GM19351 (cell line): ENCODE results near the gene EXOSC1.
"Not testable (repeated sequence)": the region's sequence is repeated elsewhere in the genome, so short reads cannot be mapped to it uniquely, and the experiment has no call there.

Source experiments
- ATAC-seq: cut with Tn5 transposase; IDR thresholded peaks from one replicate; pipeline ENCODE4 v1.9.1; 2021; ENCODE audit warnings: mild to moderate bottlenecking, moderate library complexity; ENCODE audit not compliant: unreplicated experiment

Gene EXOSC1

GRCh38 chr10:97445722-97446639 lies at the start of gene EXOSC1, which contains the start of gene ZDHHC16:
Gene EXOSC1, minus strand, starts transcription at chr10:97446006. Its CDS starts 21 bp downstream, at chr10:97445985.
Gene ZDHHC16, plus strand, starts transcription at chr10:97446175. Its CDS starts 5,501 bp downstream, at chr10:97451676.
- peak; percentile 95 for ATAC-seq

- no peak for ATAC-seq
Measured at GRCh38 chr10:97494863-97495506, 49.2 kb upstream of the EXOSC1 start.

- ATAC-seq = no peak
Measured at GRCh38 chr10:97494151-97494550, 48.3 kb upstream of the EXOSC1 start.

DNA sequence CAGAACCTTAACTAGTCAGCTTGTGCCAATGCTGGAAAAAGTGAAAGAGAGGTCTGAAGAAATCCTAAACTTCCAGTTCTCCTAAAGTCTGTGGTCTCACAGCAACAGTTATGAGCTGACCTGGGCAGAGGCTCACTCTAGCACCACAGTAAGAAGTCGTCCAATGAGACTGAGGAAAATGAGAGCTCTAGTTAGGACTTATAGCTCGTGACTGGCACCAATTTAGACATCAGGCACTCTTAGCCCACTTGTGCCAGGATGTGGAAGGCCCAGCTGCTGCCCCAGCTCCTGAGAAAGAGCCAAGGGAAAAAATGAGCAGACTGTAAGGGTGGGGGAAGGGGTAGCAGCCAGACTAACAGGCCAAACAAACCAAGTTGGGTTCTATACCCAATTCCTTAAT lies 44.8 kb upstream of the EXOSC1 start:
- no peak for ATAC-seq

- no peak for ATAC-seq
Measured at GRCh38 chr10:97485647-97486281, 40.0 kb upstream of the EXOSC1 start.

- no peak for ATAC-seq
Measured at GRCh38 chr10:97483921-97484320, 38.1 kb upstream of the EXOSC1 start.

- no peak for ATAC-seq
Measured at GRCh38 chr10:97483506-97483905, 37.7 kb upstream of the EXOSC1 start.

DNA sequence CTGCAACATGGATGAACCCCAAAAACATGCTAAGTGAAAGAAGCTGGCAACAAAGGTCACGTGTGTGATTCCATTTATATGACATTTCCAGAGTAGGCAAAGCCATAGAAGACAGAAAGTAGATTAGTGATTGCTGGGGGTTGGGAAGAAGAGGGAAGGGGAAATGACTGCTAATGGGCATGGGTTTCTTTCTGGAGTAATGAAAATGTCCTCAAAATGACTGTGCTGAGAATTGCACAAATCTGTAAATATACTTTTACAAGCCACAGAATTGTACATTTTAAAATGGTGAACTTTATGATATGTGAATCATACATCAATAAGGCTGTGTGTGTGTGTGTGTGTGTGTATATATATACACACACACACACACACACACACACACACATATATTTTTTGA lies 36.6 kb upstream of the EXOSC1 start:
- ATAC-seq = no peak

DNA sequence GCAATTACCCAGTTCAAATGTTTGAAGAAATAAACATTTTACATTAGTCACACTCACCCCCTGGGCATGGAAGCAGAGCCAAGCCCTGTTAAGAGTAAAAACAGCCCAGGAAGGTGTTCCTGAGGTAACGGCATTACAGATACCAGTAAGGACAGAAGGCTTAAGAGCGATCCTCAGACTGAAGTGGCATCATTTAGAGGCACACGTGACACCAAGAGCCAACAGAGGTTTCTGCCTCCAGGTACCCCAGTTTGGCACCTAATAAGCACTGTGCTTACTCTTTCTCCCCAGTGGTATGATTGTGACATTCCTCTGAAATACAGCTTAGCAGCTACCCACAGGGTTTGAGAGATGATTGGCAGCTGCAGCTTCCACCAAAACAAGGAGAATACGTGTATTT lies 35.3 kb upstream of the EXOSC1 start:
- no peak for ATAC-seq

- no peak for ATAC-seq
Measured at GRCh38 chr10:97479939-97480338, 34.1 kb upstream of the EXOSC1 start.

GRCh38 chr10:97479410-97479809 lies 33.6 kb upstream of the EXOSC1 start:
- not testable (repeated sequence) for ATAC-seq

GRCh38 chr10:97475936-97476594 lies 30.3 kb upstream of the EXOSC1 start:
- ATAC-seq = no peak

DNA sequence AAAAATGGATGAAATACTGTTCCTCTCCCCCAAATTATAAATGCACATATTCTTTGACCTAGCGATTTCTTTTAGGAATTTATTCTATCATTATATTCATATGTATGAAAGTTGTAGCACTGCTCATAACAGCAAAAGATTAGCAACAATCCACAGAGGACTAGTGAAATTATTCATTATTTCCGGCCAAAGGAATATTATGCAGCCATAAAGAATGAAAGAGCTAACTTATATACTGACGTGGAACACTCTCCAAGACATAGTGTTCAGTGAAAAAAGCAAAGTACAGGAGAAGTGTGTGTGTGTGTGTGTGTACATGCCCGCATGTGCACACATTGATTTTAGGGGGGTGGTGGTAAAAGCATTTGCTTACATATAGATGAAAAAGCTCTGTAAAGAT lies 29.1 kb upstream of the EXOSC1 start:
- no peak for ATAC-seq

GRCh38 chr10:97468781-97469180 lies 23.0 kb upstream of the EXOSC1 start:
- not testable (repeated sequence) for ATAC-seq

DNA sequence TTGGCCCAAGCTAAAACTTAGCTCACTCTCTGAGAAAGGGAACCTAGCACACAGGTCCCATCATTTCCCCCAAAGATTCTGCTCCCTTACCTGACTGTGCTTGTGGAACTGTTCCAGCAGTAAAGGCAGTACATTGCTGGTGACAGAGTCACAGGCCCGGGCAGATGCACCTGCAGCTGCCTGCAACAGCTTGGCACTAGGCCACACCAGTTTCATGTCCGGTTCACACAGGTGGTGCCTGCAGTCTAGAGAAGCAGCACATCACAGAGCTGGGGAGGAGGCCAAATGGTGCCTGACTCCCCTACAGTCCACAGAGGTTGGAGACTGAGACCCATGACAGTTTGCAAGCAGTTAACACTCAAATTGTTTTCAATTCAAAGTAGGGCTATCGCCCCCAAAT lies 22.4 kb upstream of the EXOSC1 start:
- ATAC-seq = no peak

DNA sequence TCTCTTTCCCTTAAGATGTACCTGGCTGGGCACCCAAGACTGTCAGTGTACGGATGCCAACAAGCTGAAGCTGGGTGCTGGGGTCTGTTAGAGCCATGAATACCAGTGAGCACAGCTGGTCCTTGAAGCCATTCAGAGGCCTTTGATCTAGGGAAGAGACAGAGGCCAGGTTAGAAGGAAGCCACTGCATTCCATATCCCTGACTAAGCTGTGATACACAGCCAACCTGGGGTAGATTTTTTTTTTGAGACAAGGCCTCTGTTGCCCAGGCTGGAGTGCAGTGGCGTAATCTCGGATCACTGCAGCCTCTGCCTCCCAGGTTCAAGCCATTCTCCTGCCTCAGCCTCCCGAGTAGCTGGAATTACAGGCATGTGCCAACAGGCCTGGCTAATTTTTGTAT lies 20.9 kb upstream of the EXOSC1 start:
- ATAC-seq = no peak

- no peak for ATAC-seq
Measured at GRCh38 chr10:97465982-97466381, 20.2 kb upstream of the EXOSC1 start.

- ATAC-seq = no peak
Measured at GRCh38 chr10:97464226-97464625, 18.4 kb upstream of the EXOSC1 start.

GRCh38 chr10:97463363-97464132 lies 17.7 kb upstream of the EXOSC1 start:
- ATAC-seq = no peak

DNA sequence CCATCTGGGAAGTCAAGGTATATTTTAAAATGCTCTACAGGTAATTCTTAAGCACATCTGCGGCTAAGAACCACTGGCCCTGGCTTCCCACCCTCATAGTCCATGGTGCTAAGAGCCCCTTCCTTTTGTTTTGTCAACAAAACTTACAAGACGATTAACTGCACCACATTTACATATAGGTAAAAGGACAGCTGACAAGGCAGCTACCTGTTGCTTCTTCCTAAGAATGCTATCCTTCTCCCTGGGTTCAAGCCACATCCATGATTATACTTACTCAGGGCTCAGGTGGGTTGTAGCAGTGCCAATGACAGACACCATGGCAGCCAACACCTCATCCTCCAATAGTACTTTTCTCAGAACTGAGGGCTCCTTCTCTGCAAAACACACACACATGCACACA lies 16.5 kb upstream of the EXOSC1 start:
- ATAC-seq = no peak
